GM15510 (cell line): ENCODE results near the gene INPP5A.

Source experiments
- POLR2A ChIP-seq: IDR thresholded peaks from 3 replicates; pipeline ENCODE4 v1.6.1; 2011; ENCODE audit warnings: borderline replicate concordance; ENCODE audit not compliant: insufficient read length; ENCODE audit errors: extremely low read depth

INPP5A gene

GRCh38 chr10:132616996-132617736 lies 79.6 kb downstream of the INPP5A start:
- TF ChIP-seq POLR2A: no peak

GRCh38 chr10:132617737-132618052 lies 80.1 kb downstream of the INPP5A start:
- TF ChIP-seq POLR2A: no peak

- TF ChIP-seq POLR2A: no peak
Measured at GRCh38 chr10:132618158-132618919, 80.8 kb downstream of the INPP5A start.

GRCh38 chr10:132619927-132620326 lies 82.3 kb downstream of the INPP5A start:
- no peak for TF ChIP-seq POLR2A

GRCh38 chr10:132624061-132624846 lies 86.7 kb downstream of the INPP5A start:
- no peak for TF ChIP-seq POLR2A

GRCh38 chr10:132624847-132625471 lies 87.4 kb downstream of the INPP5A start:
- TF ChIP-seq POLR2A: no peak

GRCh38 chr10:132626019-132626760 lies 88.6 kb downstream of the INPP5A start:
- no peak for TF ChIP-seq POLR2A

- TF ChIP-seq POLR2A: no peak
Measured at GRCh38 chr10:132626761-132627665, 89.4 kb downstream of the INPP5A start.

- TF ChIP-seq POLR2A: no peak
Measured at GRCh38 chr10:132627666-132628531, 90.3 kb downstream of the INPP5A start.

- no peak for TF ChIP-seq POLR2A
Measured at GRCh38 chr10:132628966-132629900, 91.6 kb downstream of the INPP5A start.

- no peak for TF ChIP-seq POLR2A
Measured at GRCh38 chr10:132630156-132630555, 92.6 kb downstream of the INPP5A start.
